Forelimb muscle (tissue), 1 donor: Measurements from ENCODE around the gene DPEP3. TPM values are rescaled to one million over a fixed set of nuclear protein-coding genes. Genes with fewer than 3 reads are reported as not detected.
"Not testable (repeated sequence)": the region's sequence is repeated elsewhere in the genome, so short reads cannot be mapped to it uniquely, and the experiment has no call there.

Experiments used
- DNase-seq: peaks from one replicate; pipeline ENCODE4 v3.0.0-alpha.2; 2013; ENCODE audit warnings: low read depth
- polyA plus RNA-seq: library from polyadenylated mRNA; unstranded; fragments of 120-200 nt; gene quantifications from one replicate; pipeline ENCODE4 v1.2.1, GENCODE V29; 2013; ENCODE audit not compliant: insufficient read length

Gene DPEP3, protein sequence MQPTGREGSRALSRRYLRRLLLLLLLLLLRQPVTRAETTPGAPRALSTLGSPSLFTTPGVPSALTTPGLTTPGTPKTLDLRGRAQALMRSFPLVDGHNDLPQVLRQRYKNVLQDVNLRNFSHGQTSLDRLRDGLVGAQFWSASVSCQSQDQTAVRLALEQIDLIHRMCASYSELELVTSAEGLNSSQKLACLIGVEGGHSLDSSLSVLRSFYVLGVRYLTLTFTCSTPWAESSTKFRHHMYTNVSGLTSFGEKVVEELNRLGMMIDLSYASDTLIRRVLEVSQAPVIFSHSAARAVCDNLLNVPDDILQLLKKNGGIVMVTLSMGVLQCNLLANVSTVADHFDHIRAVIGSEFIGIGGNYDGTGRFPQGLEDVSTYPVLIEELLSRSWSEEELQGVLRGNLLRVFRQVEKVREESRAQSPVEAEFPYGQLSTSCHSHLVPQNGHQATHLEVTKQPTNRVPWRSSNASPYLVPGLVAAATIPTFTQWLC
- not detected for polyA plus RNA-seq

DNA sequence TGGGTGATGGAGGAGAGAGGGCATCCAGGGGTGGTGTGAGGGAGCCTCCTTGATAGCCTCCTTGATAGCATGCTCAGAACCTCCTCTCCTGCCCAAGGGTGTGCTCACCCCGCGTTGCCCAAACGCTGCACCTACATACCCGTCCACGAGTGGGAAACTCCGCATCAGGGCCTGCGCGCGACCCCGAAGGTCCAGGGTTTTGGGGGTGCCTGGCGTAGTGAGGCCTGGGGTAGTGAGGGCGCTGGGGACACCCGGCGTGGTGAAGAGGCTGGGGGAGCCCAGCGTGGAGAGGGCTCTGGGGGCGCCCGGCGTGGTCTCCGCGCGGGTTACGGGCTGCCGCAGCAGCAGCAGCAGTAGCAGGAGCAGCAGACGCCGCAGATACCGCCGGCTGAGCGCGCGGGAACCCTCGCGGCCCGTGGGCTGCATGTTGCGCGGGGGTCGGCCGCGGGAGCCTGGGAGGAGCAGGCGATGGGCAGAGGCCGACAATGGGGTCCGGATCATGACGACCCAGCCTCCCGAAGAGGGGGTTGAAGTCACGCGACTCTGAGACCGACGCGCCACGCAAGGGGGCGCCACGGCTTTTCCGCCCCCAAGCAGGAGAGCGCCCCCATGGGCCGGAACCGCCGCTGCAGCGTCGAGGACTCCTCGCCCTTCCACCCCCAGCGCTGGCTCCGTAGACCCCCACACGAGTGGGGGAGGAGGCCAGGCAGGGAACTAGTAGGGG is at the start of gene DPEP3:
Gene DPEP3 (minus strand): TSS at position 545 of the 724 bp plus-strand sequence. CDS start 119 bp downstream, at position 426.
- no peak for DNase-seq

DNA sequence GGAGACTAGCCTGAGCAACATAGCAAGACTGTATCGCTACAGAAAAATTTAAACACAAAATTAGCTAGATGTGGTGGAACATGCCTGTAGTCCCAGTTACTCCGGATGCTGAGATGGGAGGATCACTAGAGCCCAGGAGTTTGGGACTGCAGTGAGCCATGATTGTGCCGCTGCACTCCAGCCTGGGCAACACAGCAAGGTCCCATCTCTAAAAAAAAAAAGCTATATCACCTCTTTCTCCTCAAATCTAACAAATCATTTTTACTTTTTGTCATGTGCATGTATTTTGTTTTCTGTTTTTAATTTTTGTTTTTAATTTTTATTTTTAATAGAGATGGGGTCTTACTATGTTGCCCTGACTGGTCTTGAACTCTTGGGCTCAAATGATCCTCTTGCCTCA is 48.7 kb upstream of the DPEP3 start:
- no peak for DNase-seq

GRCh38 chr16:68022728-68023537 is 42.6 kb upstream of the DPEP3 start, which contains the start of the genes DDX28 and DUS2:
TSS of gene DDX28 (minus strand) at chr16:68023232. CDS start at chr16:68023202, 30 bp downstream.
TSS of gene DUS2 (plus strand) at chr16:68023284. CDS start at chr16:68038024, 14,740 bp downstream.
- DNase-seq = peak; percentile 86

- DNase-seq = no peak
These were observed 42.0 kb upstream of the DPEP3 start for GRCh38 chr16:68022278-68022727.

- no peak for DNase-seq
These were observed 41.2 kb upstream of the DPEP3 start for GRCh38 chr16:68021490-68021889.

GRCh38 chr16:68019167-68019680 is 38.9 kb upstream of the DPEP3 start:
- DNase-seq = no peak

DNA sequence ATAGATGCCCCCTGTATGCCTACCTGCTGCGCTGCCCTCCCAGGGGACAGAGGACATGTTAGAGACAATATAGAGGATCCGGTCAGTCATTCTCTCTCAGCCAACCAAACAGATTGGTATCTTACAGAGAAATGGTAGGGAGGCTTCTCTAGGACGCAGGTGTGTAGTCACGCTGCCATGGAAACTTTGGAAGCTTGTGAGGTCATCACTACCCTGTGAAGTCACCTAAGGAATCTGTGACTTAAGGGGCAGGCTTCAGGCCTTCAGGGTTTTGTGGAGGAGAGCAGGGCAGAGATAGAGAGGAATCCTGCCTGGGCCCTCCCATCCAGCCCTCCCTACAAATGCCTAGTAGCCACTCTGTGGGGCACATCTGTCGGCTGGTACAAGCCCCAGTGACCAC is 35.4 kb upstream of the DPEP3 start, which contains the start of gene DPEP2NB:
Gene DPEP2NB (minus strand): TSS at position 231 of the 400 bp plus-strand sequence. CDS start 141 bp downstream, at position 90.
- no peak for DNase-seq

DNA sequence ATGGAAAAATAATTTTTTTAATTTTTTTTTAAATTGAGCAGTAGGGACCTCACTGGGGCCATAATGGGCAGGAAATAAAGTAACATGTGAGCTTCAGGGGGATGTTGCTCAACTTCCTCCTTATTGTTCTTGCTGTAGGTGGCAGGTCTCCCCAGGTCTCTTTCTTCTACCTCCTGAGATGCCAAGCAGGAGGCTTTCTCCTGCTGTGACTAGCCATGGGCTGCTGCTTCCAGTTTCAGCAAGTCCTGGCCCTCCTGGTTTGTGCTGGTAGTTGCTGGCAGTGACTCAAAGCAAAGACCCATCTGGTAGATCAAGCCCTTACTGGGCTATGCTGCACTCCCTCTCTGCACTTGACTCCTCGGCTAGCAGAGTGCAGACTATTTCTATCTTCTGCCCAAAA is 33.1 kb upstream of the DPEP3 start:
- DNase-seq = no peak

- not testable (repeated sequence) for DNase-seq
These were observed 29.6 kb upstream of the DPEP3 start for GRCh38 chr16:68009872-68010271.

- DNase-seq = no peak
These were observed 28.9 kb upstream of the DPEP3 start for GRCh38 chr16:68009157-68009735.

GRCh38 chr16:68005786-68006286 is 25.5 kb upstream of the DPEP3 start:
- DNase-seq = peak; percentile 17

DNA sequence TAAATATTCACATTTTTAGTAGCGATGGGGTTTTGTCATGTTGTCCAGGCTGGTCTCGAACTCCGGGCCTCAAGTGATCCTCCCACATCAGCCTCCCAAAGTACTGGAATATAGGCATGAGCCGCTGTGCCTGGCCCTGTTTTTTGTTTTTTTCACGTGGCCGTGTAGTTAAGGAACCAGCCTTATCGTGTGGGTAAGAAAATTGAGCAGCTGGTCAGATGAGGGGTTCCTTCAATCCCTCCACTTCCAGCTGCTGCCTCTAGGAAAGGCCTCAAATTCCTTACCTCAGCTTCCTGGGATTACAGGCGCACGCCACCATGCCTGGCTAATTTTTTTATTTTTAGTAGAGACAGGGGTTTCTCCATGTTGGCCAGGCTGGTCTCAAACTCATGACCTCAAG is 24.9 kb upstream of the DPEP3 start:
- DNase-seq = no peak

DNA sequence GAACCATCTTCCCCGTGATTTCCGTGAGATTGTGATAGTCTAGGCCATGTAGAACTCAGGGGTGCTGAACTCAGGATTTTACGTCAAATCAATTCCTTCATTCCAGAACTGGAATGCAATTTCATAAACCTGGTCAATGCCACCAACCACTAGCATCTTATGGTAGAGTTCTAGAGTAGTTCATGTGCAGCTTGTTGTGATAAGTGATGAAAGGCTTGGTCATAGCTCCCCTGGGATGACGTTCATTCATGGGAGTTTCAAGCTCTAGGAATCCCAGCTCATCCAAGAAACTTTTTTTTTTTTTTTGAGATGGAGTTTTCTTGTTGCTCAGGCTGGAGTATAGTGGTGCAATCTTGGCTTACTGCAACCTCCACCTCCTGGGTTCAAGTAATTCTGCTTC is 22.7 kb upstream of the DPEP3 start:
- DNase-seq = no peak

DNA sequence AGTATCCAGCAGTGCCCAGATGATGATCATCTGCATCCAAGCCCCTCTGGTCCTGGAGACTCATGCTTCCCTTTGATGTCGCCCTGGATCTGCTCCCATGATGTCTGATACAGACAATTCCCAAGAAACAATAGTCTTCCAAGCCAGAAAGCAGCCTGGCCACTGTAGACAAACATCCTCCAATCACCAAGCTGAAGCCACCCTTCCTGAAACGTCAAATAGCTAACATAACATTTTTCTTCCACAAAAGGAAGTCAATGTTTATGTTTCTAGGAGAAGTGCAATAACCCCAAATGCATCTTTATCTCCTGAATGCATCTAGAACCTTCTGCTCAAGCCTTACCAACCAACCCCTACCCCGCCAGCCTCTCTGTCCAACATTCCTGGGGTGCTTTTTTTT is 20.2 kb upstream of the DPEP3 start:
- DNase-seq = no peak

DNA sequence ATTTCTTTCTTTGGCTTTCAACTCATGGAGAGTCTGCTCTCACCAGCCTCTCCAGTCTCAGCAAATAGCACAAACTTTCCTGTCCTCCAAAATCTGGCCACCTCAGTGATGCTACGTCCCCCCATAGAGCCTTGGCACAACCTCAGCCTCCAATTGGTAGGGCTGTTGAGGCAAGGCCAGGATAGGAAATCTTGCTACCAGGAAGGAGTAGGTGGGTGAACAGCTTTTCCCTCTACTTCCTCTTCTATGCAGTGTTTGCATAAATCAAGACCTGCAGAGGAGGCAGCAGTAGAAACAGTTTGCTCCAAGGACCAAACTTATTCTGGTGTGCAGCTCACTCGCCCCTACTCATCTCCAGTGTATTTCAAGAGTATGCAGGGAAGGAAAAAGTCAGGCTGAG is 19.7 kb upstream of the DPEP3 start:
- no peak for DNase-seq

DNA sequence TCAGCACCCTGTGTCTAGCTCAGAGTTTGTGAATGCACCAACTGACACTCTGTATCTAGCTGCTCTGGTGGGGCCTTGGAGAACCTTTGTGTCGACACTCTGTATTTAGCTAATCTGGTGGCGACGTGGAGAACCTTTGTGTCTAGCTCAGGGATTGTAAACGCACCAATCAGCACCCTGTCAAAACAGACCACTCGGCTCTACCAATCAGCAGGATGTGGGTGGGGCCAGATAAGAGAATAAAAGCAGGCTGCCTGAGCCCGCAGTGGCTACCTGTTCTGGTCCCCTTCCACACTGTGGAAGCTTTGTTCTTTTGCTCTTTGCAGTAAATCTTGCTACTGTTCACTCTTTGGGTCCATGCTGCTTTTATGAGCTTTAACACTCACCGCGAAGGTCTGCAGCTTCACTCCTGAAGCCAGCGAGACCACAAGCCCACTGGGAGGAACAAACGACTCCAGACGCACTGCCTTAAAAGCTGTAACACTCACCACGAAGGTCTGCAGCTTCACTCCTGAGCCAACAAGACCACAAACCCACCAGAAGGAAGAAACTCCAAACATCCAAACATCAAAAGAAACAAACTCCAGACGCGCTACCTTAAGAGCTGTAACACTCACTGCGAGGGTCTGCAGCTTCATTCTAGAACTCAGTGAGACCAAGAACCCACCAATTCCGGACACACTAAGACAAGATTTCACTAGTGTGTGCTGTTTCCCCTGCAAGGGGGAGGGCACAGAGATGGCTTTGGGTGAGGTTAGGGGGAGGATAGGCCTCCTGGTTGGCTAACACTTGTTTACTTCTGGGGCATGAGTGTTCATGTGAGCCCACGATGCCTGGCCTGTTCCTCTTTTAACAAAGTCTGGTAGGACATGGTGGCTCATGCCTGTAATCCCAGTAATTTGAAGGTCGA is 18.7 kb upstream of the DPEP3 start, which contains the start of gene DPEP2:
Gene DPEP2 (minus strand): TSS at position 706 of the 910 bp plus-strand sequence. CDS start 6,272 bp downstream, outside the sequence.
- DNase-seq = not testable (repeated sequence)

DNA sequence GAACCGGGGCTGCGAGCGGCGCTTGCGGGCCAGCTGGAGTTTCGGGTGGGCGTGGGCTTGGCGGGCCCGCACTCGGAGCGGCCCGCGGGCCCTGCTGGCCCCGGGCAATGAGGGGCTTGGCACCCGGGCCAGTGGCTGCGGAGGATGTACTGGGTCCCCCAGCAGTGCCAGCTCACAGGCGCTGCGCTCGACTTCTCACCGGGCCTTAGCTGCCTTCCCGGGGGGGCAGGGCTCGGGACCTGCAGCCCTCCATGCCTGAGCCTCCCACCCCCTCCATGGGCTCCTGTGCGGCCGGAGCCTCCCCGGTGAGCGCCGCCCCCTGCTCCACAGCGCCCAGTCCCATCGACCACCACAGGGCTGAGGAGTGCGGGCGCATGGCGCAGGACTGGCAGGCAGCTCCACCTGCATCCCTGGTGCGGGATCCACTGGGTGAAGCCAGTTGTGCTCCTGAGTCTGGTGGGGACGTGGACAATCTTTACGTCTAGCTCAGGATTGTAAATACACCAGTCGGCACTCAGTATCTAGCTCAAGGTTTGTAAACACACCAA is 18.0 kb upstream of the DPEP3 start:
- not testable (repeated sequence) for DNase-seq

DNA sequence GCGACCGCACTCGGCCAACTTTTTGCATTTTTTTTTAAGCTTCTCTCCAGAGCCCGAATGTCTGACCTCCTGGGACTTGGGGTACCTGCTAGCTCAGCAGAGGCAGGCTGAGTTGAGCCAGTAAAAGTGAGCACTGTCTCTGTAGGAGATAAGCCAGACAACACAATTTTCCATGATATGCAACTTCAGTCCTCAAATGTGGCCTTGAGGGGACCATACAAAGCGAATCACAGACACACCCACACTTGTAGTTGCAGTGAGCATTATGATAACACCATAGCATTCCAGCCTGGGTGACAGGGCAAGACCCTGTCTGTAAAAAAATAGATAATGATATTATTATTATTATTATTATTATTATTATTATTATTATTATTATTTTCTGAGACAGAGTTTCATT is 16.4 kb upstream of the DPEP3 start:
- no peak for DNase-seq

- DNase-seq = no peak
These were observed 15.1 kb upstream of the DPEP3 start for GRCh38 chr16:67995423-67995822.
